Aorta (tissue), 5 donors: ENCODE results near the gene ARL15. TPM values are rescaled to one million over a fixed set of nuclear protein-coding genes. Genes with fewer than 3 reads are reported as not detected.

ENCODE experiments used
- ATAC-seq: fragments of 200-7000 bp; cut with Tn5 transposase; one replicate; pipeline ENCODE4 v1.9.1; 2022; ENCODE audit warnings: moderate library complexity; ENCODE audit not compliant: low FRiP score
- DNase-seq, 2 donors: peaks; one replicate each; pipeline ENCODE4 v3.0.0-alpha.2; 2020
- H3K27ac ChIP-seq, 2 donors: one replicate each; pipeline ENCODE4 v1.5.1; 2013; ENCODE audit warnings: low read length in 2 of 2, mild to moderate bottlenecking in 2 of 2, moderate library complexity in 2 of 2, control low read depth in 1 of 2, inconsistent platforms in 1 of 2, low read depth in 1 of 2
- H3K27me3 ChIP-seq, 2 donors: one replicate each; pipeline ENCODE4 v1.6.1; 2013; ENCODE audit warnings: control low read depth in 1 of 2, low read length in 1 of 2, mild to moderate bottlenecking in 1 of 2, moderate library complexity in 1 of 2; ENCODE audit not compliant: insufficient read depth in 2 of 2, control insufficient read depth in 1 of 2
- H3K36me3 ChIP-seq, 2 donors: one replicate each; pipeline ENCODE4 v1.6.1; 2013; ENCODE audit warnings: control low read depth in 1 of 2, low read length in 1 of 2, mild to moderate bottlenecking in 1 of 2; ENCODE audit not compliant: insufficient read depth in 2 of 2, control insufficient read depth in 1 of 2
- H3K4me1 ChIP-seq, 2 donors: one replicate each; pipeline ENCODE4 v1.6.1; 2013; ENCODE audit warnings: low read length in 2 of 2, control low read depth in 1 of 2, mild to moderate bottlenecking in 1 of 2, moderate library complexity in 1 of 2; ENCODE audit not compliant: insufficient read depth in 2 of 2, control insufficient read depth in 1 of 2
- H3K4me3 ChIP-seq, 2 donors: one replicate each; pipeline ENCODE4 v1.5.1; 2013; ENCODE audit warnings: low read length in 2 of 2, control low read depth in 1 of 2, mild to moderate bottlenecking in 1 of 2
- H3K9me3 ChIP-seq: one replicate; pipeline ENCODE4 v1.6.1; 2013; ENCODE audit warnings: mild to moderate bottlenecking, low read length; ENCODE audit not compliant: control insufficient read depth
- WGBS, 2 donors: extraction: QIAGEN DNeasy Blood & Tissue Kit; methylation state at CpG; one replicate each; pipeline ENCODE4 v1.1.7; 2013; 5-methylcytosine and 5-hydroxymethylcytosine counted together
- intact Hi-C, 2 donors: fragments of 100-400 bp; cut with DNase I; formaldehyde crosslinking; loops; one replicate each; pipeline versions ENCODE4 v1.14.2 to v1.15.0; 2022
- polyA plus RNA-seq, 2 donors: library from polyadenylated mRNA; stranded (reverse); fragments of 200-250 nt; gene quantifications; one replicate each; pipeline ENCODE4 v1.2.3, GENCODE V29; 2013
- total RNA-seq, 2 donors: library from RNA; stranded (reverse); fragmentation: NEBNext Ultra II Directional; extraction: Animal tissue kit (Norgen Biotek cat#: 25700); gene quantifications; one replicate each; pipeline ENCODE4 v1.2.1, GENCODE V29; 2021
- donor health status: healthy with polysubstance abuse.
- donor health status: Bipolar disorder and iron deficiency.
- donor health status: DM: no; HTN: no; CAD: no.
- donor health status: DM: no; HTN: no; CAD: no.
- donor health status: DM: yes; HTN: yes; CAD: no.

ARL15 gene
- total and polyA plus RNA-seq, 4 donors: 7.4 to 44.7 (median 19.8) TPM

DNA sequence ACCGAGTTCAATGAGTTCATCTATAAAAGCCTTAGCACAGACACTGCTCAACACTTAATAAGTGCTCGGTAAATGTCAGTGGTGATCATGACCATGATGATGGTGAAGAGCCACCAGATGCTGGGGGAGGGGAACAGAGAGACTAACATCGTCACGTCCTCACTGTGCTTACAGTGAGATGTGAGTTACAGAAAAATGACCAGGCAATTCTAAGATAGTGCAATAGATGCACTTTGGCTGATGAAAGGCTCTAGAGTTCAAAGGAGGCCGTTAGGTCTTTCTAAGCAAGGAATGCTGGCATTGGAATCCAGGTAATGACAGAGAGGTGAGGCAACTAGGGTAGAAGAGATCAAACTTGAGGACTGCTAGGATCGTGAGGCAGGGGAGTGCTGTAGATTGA is 36.7 kb downstream of the ARL15 start:
- Histone ChIP-seq H3K4me1 (peaks cover 0 to 2% of the 10 kb centered on the region in 2 donors), H3K4me3 (no peak overlapping the region), H3K27ac (no peak overlapping the region), H3K9me3 (no peaks in the 10 kb centered on the region), H3K27me3 (no peaks in the 10 kb centered on the region), H3K36me3 (no peaks in the 10 kb centered on the region)
- DNase-seq (no peak), ATAC-seq (no peak)
- 84 to 90% methylated on average over 6 of the region's 6 CpGs for WGBS, 2 donors
- intact Hi-C loops: no loop called here

DNA sequence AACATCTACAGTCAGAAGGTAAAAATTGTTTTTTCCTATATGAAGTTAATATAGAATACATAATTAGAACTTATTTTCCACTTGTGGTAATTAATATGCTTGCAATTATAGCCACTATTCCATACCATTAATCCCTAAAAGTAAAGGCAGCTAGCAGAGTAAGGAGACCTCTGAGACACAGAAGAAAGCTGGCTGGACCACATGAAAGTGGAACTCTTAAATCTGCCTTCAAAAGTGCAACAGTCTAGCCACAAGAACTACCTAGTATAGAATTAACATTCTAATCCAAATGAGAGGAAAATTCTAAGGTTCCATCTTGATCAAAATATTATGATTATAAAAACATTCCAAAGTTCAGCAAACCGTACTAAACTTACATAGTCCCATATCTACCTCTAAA is 37.6 kb downstream of the ARL15 start:
- ATAC-seq: no peak

DNA sequence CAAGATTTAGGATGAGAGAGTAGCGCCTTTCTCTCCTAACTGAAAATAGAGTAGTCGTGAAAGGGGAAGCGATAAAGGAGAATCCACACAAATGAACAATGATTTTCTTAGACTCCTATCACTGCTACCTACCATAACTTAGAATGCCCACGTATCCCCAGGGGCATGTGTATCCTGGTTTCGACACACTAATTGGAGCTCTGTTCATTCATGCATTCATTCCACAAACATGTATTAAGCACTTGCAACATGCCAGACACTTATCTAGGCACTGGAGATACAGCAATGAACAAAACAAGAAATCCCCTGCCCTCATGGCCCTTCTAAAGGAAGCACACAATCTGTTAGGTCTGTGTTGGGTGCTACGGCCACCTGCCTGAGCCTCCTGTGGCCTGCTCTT is 40.0 kb downstream of the ARL15 start:
- no peak for DNase-seq
- WGBS, 2 donors: 82 to 90% methylated on average over 6 of the region's 6 CpGs
- Histone ChIP-seq H3K36me3 (no peaks in the 10 kb centered on the region), H3K4me1 (no peaks in the 10 kb centered on the region), H3K4me3 (no peak overlapping the region), H3K27me3 (no peaks in the 10 kb centered on the region), H3K9me3 (no peaks in the 10 kb centered on the region), H3K27ac (no peak overlapping the region)
- ATAC-seq: no peak
- intact Hi-C loops: no loop called here

More for the DNA sequence above, 37.6 kb downstream of the ARL15 start:
- Histone ChIP-seq H3K9me3 (no peaks in the 10 kb centered on the region), H3K27me3 (no peaks in the 10 kb centered on the region), H3K36me3 (no peaks in the 10 kb centered on the region), H3K4me3 (no peak overlapping the region), H3K4me1 (no peaks in the 10 kb centered on the region), H3K27ac (no peak overlapping the region)
- intact Hi-C loops: no loop called here
- no peak for DNase-seq
- WGBS, 2 donors: 81 to 87% methylated on average over 1 of the region's 1 CpG

DNA sequence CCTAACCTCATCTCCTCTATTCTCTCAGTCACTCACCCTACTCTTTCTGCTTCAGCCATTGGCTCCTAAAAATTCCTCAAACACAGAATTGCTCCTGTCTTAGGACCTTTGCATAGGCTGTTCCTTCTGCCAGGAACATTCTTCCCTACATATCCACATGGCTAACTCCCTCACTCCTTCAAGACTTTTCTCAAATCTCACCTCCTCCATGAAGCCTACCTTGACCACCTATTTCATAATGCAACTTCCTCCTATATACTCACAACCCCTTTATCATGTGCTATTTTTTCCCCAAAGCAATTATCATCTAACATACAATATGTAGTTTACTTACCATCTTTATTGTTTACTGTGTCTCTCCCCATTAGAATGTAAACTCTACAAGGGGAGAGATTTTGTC is 45.8 kb downstream of the ARL15 start:
- ATAC-seq: no peak
- Histone ChIP-seq H3K4me3 (no peak overlapping the region), H3K9me3 (no peaks in the 10 kb centered on the region), H3K4me1 (peaks cover 0 to 2% of the 10 kb centered on the region in 2 donors), H3K27ac (no peak overlapping the region), H3K27me3 (no peaks in the 10 kb centered on the region), H3K36me3 (no peaks in the 10 kb centered on the region)
- no peak for DNase-seq
- intact Hi-C loops: no loop called here

DNA sequence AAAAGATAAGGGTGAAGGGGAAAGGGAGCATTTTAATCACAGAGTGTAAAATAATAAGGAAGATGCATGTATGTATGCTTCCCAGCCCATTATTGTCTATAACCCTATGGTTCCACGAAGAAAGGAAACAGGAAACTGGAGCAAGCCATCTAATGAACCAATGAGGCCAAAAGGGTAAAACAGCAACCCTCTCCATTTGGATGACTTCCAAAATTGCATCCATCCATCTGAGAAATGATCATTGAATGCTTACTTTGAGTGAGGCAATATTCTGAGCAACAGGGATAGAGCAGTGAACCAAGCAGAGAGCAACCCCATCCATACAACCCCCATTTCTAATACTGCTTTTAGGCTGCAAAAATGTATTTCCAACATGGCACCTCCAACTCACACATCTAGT is 46.9 kb downstream of the ARL15 start:
- no peak overlapping the region for H3K4me3 ChIP-seq
- no peaks in the 10 kb centered on the region for H3K9me3 ChIP-seq
- intact Hi-C loops: no loop called here
- ATAC-seq: no peak
- no peaks in the 10 kb centered on the region for H3K36me3 ChIP-seq
- no peaks in the 10 kb centered on the region for H3K27me3 ChIP-seq
- peaks cover 0 to 2% of the 10 kb centered on the region in 2 donors for H3K4me1 ChIP-seq
- WGBS, 2 donors: 64 to 69% methylated on average over 1 of the region's 1 CpG
- no peak for DNase-seq
- no peak overlapping the region for H3K27ac ChIP-seq

DNA sequence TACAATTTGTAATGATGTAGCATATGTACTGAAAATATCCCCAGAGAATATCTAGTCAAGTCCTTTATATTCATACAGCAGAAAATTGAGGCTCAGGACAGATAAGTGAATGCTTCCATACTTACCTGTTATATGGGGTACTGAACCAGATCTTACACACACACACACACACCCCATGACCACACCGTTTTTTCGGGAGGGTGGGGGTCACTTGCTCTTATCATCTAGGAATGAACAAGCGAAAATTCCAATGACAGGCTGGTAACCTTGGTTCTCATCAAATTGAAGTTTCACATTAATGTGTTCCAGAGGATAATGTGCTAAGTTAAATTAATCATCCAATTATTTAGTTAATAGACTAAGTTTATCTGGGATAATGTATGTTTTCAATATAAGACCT is 48.8 kb downstream of the ARL15 start:
- DNase-seq (no peak), ATAC-seq (no peak)
- Histone ChIP-seq H3K36me3 (no peaks in the 10 kb centered on the region), H3K9me3 (no peaks in the 10 kb centered on the region), H3K27me3 (no peaks in the 10 kb centered on the region), H3K27ac (no peak overlapping the region), H3K4me1 (peaks cover 0 to 2% of the 10 kb centered on the region in 2 donors), H3K4me3 (no peak overlapping the region)
- WGBS, 2 donors: 92 to 95% methylated on average over 3 of the region's 3 CpGs
- intact Hi-C loops: no loop called here

DNA sequence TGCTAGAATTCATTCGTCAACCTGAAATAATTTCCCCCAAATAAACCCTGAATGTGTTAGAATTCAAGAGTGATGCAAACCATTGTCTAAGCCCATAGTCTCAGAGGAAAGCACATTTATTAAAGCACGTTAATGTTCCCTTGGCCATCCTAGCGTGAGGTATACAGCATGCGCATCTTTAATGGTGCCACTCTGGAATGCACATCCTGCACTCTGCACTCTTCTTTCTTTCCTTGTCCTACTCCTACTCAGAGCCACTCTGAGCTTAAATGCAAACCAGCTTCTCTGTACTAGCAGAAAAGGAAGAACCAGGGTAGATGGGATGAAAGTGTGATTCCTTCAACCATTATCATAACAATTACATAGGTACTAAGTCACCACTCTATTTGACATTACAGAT is 50.4 kb downstream of the ARL15 start:
- ATAC-seq: no peak
- no peaks in the 10 kb centered on the region for H3K36me3 ChIP-seq
- no peak overlapping the region for H3K27ac ChIP-seq
- no peaks in the 10 kb centered on the region for H3K9me3 ChIP-seq
- H3K4me1 ChIP-seq: peaks cover 2% of the 10 kb centered on the region in 2 donors
- H3K27me3 ChIP-seq: no peaks in the 10 kb centered on the region
- no peak for DNase-seq
- intact Hi-C loops: loop anchor here (5.0 kb wide), 2 partner anchors 157 to 227 kb away; no protein-coding TSS in a partner anchor
- H3K4me3 ChIP-seq: no peak overlapping the region
- 96 to 97% methylated on average over 4 of the region's 4 CpGs for WGBS, 2 donors

DNA sequence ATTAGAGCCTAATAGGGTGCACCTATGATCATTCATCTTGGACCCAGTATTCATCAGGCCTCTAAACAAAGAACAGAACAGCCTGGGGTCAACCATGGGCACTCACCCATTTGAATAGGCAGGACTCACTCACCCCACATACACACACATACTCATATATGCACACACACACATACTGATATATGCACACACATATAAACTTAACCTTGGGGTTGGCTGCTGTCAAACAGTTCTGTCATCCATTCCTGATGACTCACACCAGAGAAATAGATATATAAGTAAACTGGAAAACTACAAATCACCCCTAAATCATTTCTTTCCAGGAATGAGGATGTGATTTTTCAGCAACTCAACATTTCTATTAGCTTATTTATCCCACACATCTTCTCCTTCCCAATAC is 51.3 kb downstream of the ARL15 start:
- intact Hi-C loops: loop anchor here (5.0 kb wide), 2 partner anchors 158 to 228 kb away; no protein-coding TSS in a partner anchor
- peaks cover 2% of the 10 kb centered on the region in 2 donors for H3K4me1 ChIP-seq
- H3K27me3 ChIP-seq: no peaks in the 10 kb centered on the region
- no peak for DNase-seq
- no peak overlapping the region for H3K4me3 ChIP-seq
- no peak overlapping the region for H3K27ac ChIP-seq
- no peaks in the 10 kb centered on the region for H3K9me3 ChIP-seq
- no peak for ATAC-seq
- no peaks in the 10 kb centered on the region for H3K36me3 ChIP-seq

DNA sequence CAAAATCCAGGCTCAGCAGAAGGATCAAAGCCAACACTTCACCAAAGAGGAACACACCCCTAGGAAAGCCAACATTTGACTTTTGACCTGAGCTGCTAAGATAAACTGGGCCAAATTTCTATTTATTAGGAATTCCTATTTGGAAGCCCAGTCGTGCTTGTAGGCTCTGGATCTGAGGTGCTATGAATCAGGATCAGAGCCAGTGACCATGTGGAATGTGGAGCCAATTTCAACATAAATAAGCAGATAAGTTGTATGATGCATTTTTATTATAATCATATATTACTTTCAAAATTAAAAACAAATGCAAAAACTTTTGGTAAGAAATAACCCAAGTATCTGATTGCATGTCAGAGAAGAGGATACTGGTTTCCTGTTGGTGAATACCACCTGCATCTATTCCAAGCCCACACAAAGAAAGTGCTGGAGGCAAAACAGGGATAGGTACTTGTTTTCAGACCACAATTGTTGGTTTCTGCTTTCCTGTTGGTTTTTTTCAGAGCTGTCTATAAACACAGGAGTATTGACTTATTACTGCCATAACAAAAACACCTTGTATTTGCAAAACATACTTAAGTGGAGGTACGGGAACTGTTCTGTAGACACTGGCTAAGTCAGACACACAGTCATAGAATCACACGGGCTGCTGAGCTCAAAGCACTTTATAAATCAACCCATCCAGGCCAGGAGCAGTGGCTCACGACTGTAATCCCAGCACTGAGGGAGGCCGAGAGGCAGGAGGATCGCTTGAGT is 52.8 kb downstream of the ARL15 start:
- DNase-seq: no peak
- intact Hi-C loops: loop anchor here (5.0 kb wide), 2 partner anchors 160 to 230 kb away; no protein-coding TSS in a partner anchor
- Histone ChIP-seq H3K9me3 (no peaks in the 10 kb centered on the region), H3K4me3 (no peak overlapping the region), H3K27me3 (no peaks in the 10 kb centered on the region), H3K36me3 (no peaks in the 10 kb centered on the region), H3K27ac (no peak overlapping the region), H3K4me1 (peaks cover 0 to 2% of the 10 kb centered on the region in 2 donors)
- WGBS, 2 donors: 74 to 76% methylated on average over 6 of the region's 6 CpGs
- no peak for ATAC-seq
